KOPT-K1 (cell line): ENCODE measurements around the gene PTGDR2.
A peak's percentile ranks its signal among the peaks of the same experiment; 100 is the strongest.

Source experiments
- H3K27ac ChIP-seq: fragments of 200-600 bp; sonication (generic); 2 replicates; pipeline ENCODE4 v1.5.1; 2016; ENCODE audit warnings: antibody characterized with exemption, mild to moderate bottlenecking, low read depth, low read length; ENCODE audit not compliant: poor library complexity, severe bottlenecking
- H3K36me3 ChIP-seq: fragments of 200-600 bp; sonication (generic); 2 replicates; pipeline ENCODE4 v1.5.1; 2017; ENCODE audit warnings: antibody characterized with exemption, mild to moderate bottlenecking, low read length, moderate library complexity; ENCODE audit not compliant: insufficient read depth
- H3K9me3 ChIP-seq: fragments of 200-600 bp; sonication (generic); 2 replicates; pipeline ENCODE4 v1.5.1; 2017; ENCODE audit warnings: antibody characterized with exemption, low read length, mild to moderate bottlenecking; ENCODE audit not compliant: insufficient read depth, poor library complexity, severe bottlenecking

PTGDR2 gene

DNA sequence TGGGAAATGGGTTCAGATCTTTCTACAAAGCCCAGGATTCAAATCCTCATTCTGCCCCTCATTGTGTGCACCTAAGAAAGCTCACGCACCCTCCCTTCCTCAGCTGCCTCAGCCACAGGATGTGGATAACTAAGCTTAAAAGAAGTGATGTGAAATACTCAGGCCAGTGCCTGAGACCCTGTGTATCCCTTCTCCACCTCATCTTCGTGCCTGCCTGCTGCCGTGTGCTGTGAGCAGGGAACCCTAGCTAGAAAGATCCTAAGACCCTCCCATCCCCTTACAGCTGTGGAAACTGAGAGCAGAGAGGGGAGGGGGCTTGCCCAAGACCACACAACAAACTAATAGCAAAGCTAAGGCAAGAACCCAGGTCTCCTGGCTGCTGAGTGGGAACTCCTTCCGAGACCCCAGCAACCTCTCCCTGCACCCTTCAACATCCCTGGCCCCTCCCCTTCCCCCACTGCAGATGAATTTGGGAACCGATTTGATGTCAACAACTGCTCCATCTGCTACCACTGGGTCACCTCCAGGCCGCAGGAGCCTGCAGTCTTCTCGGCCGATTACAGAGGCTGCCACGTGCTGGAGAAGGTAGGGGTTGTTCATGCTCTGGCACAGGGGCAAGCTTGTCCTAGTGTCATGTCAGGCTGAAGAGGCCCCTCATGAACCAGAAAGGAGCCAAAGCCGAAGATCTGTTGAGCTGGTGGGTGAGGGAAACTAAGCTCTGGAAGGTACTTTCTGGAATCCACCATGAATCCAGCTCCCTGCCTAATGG, 13.1 kb upstream of the PTGDR2 start:
- H3K27ac ChIP-seq = no peak overlapping the region
- H3K36me3 ChIP-seq = no peaks in the 10 kb centered on the region

GRCh38 chr11:60867871-60868681, 12.3 kb upstream of the PTGDR2 start:
- H3K36me3 ChIP-seq = no peaks in the 10 kb centered on the region
- H3K9me3 ChIP-seq = no peaks in the 10 kb centered on the region
- no peak overlapping the region for H3K27ac ChIP-seq

More for the DNA sequence above, 13.1 kb upstream of the PTGDR2 start:
- no peaks in the 10 kb centered on the region for H3K9me3 ChIP-seq

- Histone ChIP-seq H3K27ac (no peak within 1 kb of the TSS), H3K36me3 (no peaks in the 10 kb centered on the region), H3K9me3 (no peaks in the 10 kb centered on the region)
These were observed 11.4 kb upstream of the PTGDR2 start, which contains the start of gene ZP1 for GRCh38 chr11:60866911-60867870. Gene ZP1, plus strand, starts transcription at chr11:60867542. Its CDS starts 20 bp downstream, at chr11:60867562.

- Histone ChIP-seq H3K9me3 (no peaks in the 10 kb centered on the region), H3K27ac (peak overlapping the region; percentile 13), H3K36me3 (no peaks in the 10 kb centered on the region)
These were observed 9.2 kb upstream of the PTGDR2 start for GRCh38 chr11:60864856-60865513.

DNA sequence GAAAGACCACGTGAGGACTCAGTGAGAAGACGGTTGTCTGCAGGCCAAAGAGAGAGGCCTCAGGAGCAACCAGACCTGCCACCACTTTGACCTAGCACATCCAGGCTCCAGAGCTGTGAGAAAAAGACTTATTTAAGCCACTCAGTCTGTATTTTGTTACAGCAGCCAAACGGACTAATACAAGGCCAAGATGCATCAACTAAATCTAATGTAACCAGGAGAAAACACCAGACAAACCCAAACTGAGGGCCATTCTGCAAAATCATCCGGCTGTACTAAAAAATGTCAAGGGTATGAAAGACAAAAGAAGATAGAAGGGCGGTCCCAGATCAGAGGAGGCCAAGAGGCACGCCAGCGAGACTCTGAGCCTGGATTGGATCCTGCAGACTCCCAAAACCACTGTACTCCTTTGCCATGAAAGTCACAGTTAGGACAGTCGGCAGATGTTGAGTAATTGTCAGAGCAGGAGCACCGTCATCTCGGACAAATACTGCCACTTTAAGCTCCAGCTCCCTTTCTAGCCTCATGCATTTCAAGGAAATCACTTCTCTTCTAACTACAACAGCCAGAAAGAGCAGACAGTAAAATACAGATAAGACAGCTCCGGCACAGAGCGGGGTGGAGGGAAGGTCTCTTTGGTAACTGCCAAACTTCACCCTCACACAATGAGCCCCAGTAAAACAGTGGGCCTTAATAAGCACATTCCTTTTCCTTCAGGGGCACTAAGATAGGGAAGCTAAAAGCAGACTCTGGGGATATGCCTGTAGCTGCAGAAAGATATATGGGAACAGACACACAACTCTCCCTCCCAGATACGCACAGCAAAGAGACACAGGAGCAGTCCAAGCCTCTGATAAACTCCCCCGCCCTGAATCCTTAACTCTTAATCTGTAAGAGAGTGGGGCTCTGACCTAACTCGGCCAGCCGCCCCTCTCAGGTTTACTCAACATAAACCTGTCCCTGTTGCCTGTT, 8.1 kb upstream of the PTGDR2 start:
- Histone ChIP-seq H3K27ac (no peak overlapping the region), H3K36me3 (no peaks in the 10 kb centered on the region), H3K9me3 (no peaks in the 10 kb centered on the region)

- Histone ChIP-seq H3K36me3 (no peaks in the 10 kb centered on the region), H3K9me3 (no peaks in the 10 kb centered on the region), H3K27ac (no peak overlapping the region)
These were observed 6.4 kb upstream of the PTGDR2 start for GRCh38 chr11:60862171-60862570.

DNA sequence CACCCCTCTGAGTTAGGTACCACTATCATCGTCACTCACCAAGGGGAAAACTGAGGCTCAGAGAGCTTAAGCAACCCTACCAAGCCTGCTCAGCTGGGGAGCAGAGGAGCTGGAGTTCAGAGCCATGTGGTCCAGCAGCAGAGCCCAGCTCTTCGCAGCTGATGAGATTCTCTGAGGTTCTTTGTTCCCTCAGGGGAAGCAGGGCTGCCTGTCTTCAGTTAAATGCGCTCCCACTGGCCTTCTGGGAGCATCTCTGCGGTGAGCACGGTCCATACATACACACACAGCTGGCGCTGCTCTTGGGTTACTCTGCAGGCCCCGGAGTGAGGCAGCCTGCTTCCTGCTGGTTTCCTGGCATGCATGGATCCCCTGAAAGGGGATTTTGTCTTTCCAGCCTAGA, 5.2 kb upstream of the PTGDR2 start:
- Histone ChIP-seq H3K9me3 (no peaks in the 10 kb centered on the region), H3K36me3 (no peaks in the 10 kb centered on the region), H3K27ac (no peak overlapping the region)

- H3K9me3 ChIP-seq = no peaks in the 10 kb centered on the region
- H3K27ac ChIP-seq = peak overlapping the region; percentile 3
- H3K36me3 ChIP-seq = no peaks in the 10 kb centered on the region
These were observed 4.0 kb upstream of the PTGDR2 start for GRCh38 chr11:60859616-60860250.

DNA sequence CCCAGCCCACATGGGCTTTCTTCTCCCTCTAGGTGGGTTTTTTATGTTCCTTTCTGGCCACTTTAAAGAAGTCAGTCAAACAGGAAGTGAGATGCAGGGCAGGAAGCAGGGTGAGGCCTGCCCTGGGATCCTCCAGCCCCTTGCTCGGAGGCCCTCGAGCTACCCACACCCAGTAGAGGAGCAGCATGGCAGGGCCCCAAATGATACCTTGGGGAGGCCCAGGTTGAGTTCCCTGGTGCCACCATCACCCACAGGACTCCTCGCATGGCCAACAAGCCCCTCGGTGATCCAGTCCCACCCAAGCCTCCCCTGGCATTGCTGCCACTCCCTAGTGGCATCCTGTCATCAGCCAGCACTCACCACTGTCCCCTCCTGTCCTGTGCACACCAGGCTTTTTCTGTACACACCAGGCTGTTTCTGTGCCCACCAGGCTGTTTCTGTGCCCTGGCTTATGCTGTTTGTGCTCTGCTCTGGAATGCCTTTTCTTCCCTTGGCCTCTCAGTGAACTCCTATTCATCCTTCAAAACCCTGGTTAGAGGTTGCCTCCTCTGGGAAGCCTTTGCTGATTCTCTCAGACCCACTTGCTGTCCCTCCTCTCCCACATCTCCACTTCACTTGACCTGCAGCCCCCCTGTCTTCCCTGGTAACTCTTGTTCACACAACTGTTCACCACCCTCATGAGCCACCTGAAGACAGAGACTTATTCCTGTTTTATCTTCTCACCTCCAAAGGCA, 3.1 kb upstream of the PTGDR2 start:
- Histone ChIP-seq H3K9me3 (no peaks in the 10 kb centered on the region), H3K27ac (peak overlapping the region; percentile 66), H3K36me3 (no peaks in the 10 kb centered on the region)

- peaks cover 3% of the 10 kb centered on the region; the same call in 1 of the 2 replicates for H3K36me3 ChIP-seq
- no peaks in the 10 kb centered on the region for H3K9me3 ChIP-seq
- H3K27ac ChIP-seq = peak overlapping the region; percentile 66
These were observed 2.5 kb upstream of the PTGDR2 start for GRCh38 chr11:60858236-60858635.

GRCh38 chr11:60857378-60858232, 1.9 kb upstream of the PTGDR2 start:
- Histone ChIP-seq H3K9me3 (no peaks in the 10 kb centered on the region), H3K36me3 (peaks cover 6% of the 10 kb centered on the region; the same call in 1 of the 2 replicates), H3K27ac (peak overlapping the region; percentile 66)
